HepG2 (cell line): ENCODE data around the gene FUBP3. TPM values are rescaled to one million over a fixed set of nuclear protein-coding genes. Genes with fewer than 3 reads are reported as not detected.

ENCODE experiments used
- ATAC-seq: fragments of 200-7000 bp; cut with Tn5 transposase; 3 replicates; pipeline ENCODE4 v1.9.1; 2020; ENCODE audit warnings: mild to moderate bottlenecking, moderate library complexity
- BruUV-seq: library from RNA; stranded (reverse); fragments of 400-500 nt; replicated peaks from 2 replicates; lab custom pipeline; 2021; lab: Mats Ljungman, UMichigan
- CTCF ChIA-PET: fragments of 300-600 bp; formaldehyde crosslinking; extraction: SDS; loops from one replicate; lab custom pipeline; 2021; ENCODE audit warnings: low total read pairs, inconsistent platforms, low intra/inter-chr PET ratio; lab: Yijun Ruan, JAX
- POLR2A ChIA-PET: fragments of 350-600 bp; sonication (Branson Sonifier 250); formaldehyde crosslinking; loops from one replicate; lab custom pipeline; 2020; ENCODE audit warnings: antibody characterized with exemption, inconsistent platforms; lab: Yijun Ruan, JAX
- DNase-seq: peaks from one replicate; pipeline ENCODE4 v3.0.0-alpha.2; 2015; ENCODE audit warnings: low spot score
- FAIRE-seq: peaks from 3 replicates; lab custom pipeline; 2011; peaks lifted over from hg19 to GRCh38; lab: Jason Lieb, UNC
- H2AFZ ChIP-seq: one replicate; pipeline ENCODE4 v1.6.1; 2011; ENCODE audit warnings: low read length, inconsistent platforms
- H3K27ac ChIP-seq: fragments of 300-600 bp; 3 replicates; pipeline ENCODE4 v1.8.0; 2011; ENCODE audit warnings: mixed run types, mild to moderate bottlenecking, mixed read lengths, low read length, inconsistent platforms; ENCODE audit not compliant: insufficient read depth; ENCODE audit errors: extremely low read length
- H3K27me3 ChIP-seq, 2 experiments: fragments of 200-600 bp in 1 of 2; 2 replicates in 1 of 2; 3 replicates in 1 of 2; pipeline versions ENCODE4 v1.6.0 to v1.8.0; 2011; ENCODE audit warnings: low read length in 2 of 2, mild to moderate bottlenecking in 2 of 2, moderate library complexity in 2 of 2, inconsistent platforms in 1 of 2; ENCODE audit not compliant: insufficient read depth in 2 of 2, control insufficient read depth in 1 of 2
- H3K36me3 ChIP-seq, 2 experiments: fragments of 200-600 bp in 1 of 2; replicated peaks in 1 of 2; 2 replicates in 1 of 2; 3 replicates in 1 of 2; pipeline versions ENCODE4 v1.5.1 to v1.8.0; 2011; ENCODE audit warnings: low read length in 2 of 2, inconsistent platforms in 1 of 2; ENCODE audit not compliant: insufficient read depth in 2 of 2, control insufficient read depth in 1 of 2
- H3K4me1 ChIP-seq: 2 replicates; pipeline ENCODE4 v1.5.1; 2012; ENCODE audit warnings: low read length, inconsistent platforms; ENCODE audit not compliant: insufficient read depth
- H3K4me2 ChIP-seq: 2 replicates; pipeline ENCODE4 v1.6.0; 2011; ENCODE audit warnings: low read depth, low read length, inconsistent platforms
- H3K4me3 ChIP-seq, 3 experiments: fragments of 200-600 bp in 1 of 3; sonication (generic), shearing (Covaris generic) in 1 of 3; replicated peaks in 1 of 3; 2 replicates each; pipeline ENCODE4 v1.5.1; 2011 to 2016; ENCODE audit warnings: low read length in 3 of 3, inconsistent platforms in 2 of 3, low read depth in 2 of 3, mild to moderate bottlenecking in 2 of 3, control low read depth in 1 of 3, mixed read lengths in 1 of 3; ENCODE audit not compliant: insufficient read depth in 1 of 3
- H3K79me2 ChIP-seq: one replicate; pipeline ENCODE4 v1.6.1; 2011; ENCODE audit warnings: low read length, inconsistent platforms; ENCODE audit not compliant: insufficient read depth
- H3K9ac ChIP-seq: 2 replicates; pipeline ENCODE4 v1.6.0; 2011; ENCODE audit warnings: mild to moderate bottlenecking, low read depth, low read length, inconsistent platforms; ENCODE audit not compliant: insufficient read depth
- H3K9me3 ChIP-seq: 2 replicates; pipeline ENCODE4 v1.5.1; 2012; ENCODE audit warnings: mild to moderate bottlenecking, low read length
- H4K20me1 ChIP-seq: 2 replicates; pipeline ENCODE4 v1.6.0; 2011; ENCODE audit warnings: inconsistent platforms, mild to moderate bottlenecking, low read length, moderate library complexity; ENCODE audit not compliant: insufficient read depth
- BHLHE40 ChIP-seq: IDR thresholded peaks from 2 replicates; pipeline ENCODE4 v1.6.1; 2011; ENCODE audit warnings: low read length, improper control_type of control experiment
- DZIP1 ChIP-seq: sonication (generic); formaldehyde crosslinking; IDR thresholded peaks from 2 replicates; pipeline ENCODE4 v1.5.0; 2020; ENCODE audit warnings: mild to moderate bottlenecking, missing genetic modification reagents
- GFI1 ChIP-seq: sonication (generic); formaldehyde crosslinking; IDR thresholded peaks from 2 replicates; pipeline ENCODE4 v1.5.0; 2020; ENCODE audit warnings: missing genetic modification reagents, mild to moderate bottlenecking, borderline replicate concordance
- HOXD1 ChIP-seq: sonication (generic); formaldehyde crosslinking; IDR thresholded peaks from 2 replicates; pipeline ENCODE4 v1.5.0; 2020; ENCODE audit warnings: missing genetic modification reagents
- KDM6A ChIP-seq: IDR thresholded peaks from 2 replicates; pipeline ENCODE4 v1.6.1; 2016; ENCODE audit warnings: low read depth
- MEIS1 ChIP-seq: sonication (generic); formaldehyde crosslinking; IDR thresholded peaks from 2 replicates; pipeline ENCODE4 v1.9.0; 2021; ENCODE audit warnings: mild to moderate bottlenecking, missing genetic modification reagents, moderate library complexity, borderline replicate concordance
- NR2F2 ChIP-seq: IDR thresholded peaks from 2 replicates; pipeline ENCODE4 v1.6.1; 2012; ENCODE audit warnings: low read depth, inconsistent platforms, borderline replicate concordance
- USF2 ChIP-seq, 2 experiments: sonication (generic) in 1 of 2; formaldehyde crosslinking in 1 of 2; IDR thresholded peaks; 2 replicates each; pipeline versions ENCODE4 v1.5.1 to v1.6.1; 2011 to 2020; ENCODE audit warnings: borderline replicate concordance in 1 of 2, low read depth in 1 of 2, low read length in 1 of 2, mild to moderate bottlenecking in 1 of 2, missing genetic modification reagents in 1 of 2, moderate library complexity in 1 of 2
- ZNF597 ChIP-seq: sonication (generic); formaldehyde crosslinking; IDR thresholded peaks from 2 replicates; pipeline ENCODE4 v1.5.0; 2020; ENCODE audit warnings: missing genetic modification reagents
- ZNF674 ChIP-seq: sonication (generic); formaldehyde crosslinking; IDR thresholded peaks from 2 replicates; pipeline ENCODE4 v1.5.0; 2020; ENCODE audit warnings: low read depth, mild to moderate bottlenecking, missing genetic modification reagents
- ZNF749 ChIP-seq: sonication (generic); formaldehyde crosslinking; IDR thresholded peaks from 2 replicates; pipeline ENCODE4 v1.8.0; 2022; ENCODE audit warnings: mild to moderate bottlenecking, missing genetic modification reagents, moderate library complexity, borderline replicate concordance
- WGBS: methylation state at CpG from one replicate; pipeline ENCODE4 v1.1.6; 2017; ENCODE audit warnings: low lambda C conversion rate; 5-methylcytosine and 5-hydroxymethylcytosine counted together
- in situ Hi-C: cut with HindIII; loops from 2 replicates; pipeline ENCODE4 v1.10.0; 2017; ENCODE audit warnings: low pct_unique_long_range_greater_than_20kb; ENCODE audit not compliant: extremely low pct_ligation_motif_present
- intact Hi-C: fragments of 100-400 bp; cut with micrococcal nuclease; formaldehyde crosslinking; loops from one replicate; pipeline ENCODE4 v1.10.0; 2022; ENCODE audit not compliant: unreplicated experiment
- polyA plus RNA-seq, 8 experiments: library from polyadenylated mRNA; depleted of rRNA in 3 of 8; stranded (reverse) in 7 of 8; unstranded in 1 of 8; fragments of >200 nt; fragmentation: Illumina TruSeq in 4 of 8; extraction: Trizol in 4 of 8; gene quantifications; 2 replicates each; pipeline versions ENCODE4 v1.2.1 to v1.2.3, GENCODE V29; 2011 to 2016; ENCODE audit warnings: low read depth in 4 of 8, missing spikeins in 1 of 8, mixed read lengths in 1 of 8; ENCODE audit not compliant: insufficient read depth in 1 of 8
- total RNA-seq, 5 experiments: library from RNA; depleted of rRNA; stranded (reverse); fragments of >200 nt; fragmentation: Illumina TruSeq; extraction: Trizol; gene quantifications; 2 replicates each; pipeline ENCODE4 v1.2.3, GENCODE V29; 2016; ENCODE audit warnings: low read depth in 1 of 5

FUBP3 gene
- total and polyA plus RNA-seq, 2 of the 13 experiments (the other 11 are each of a cell fraction or from before 2014, with no cell fraction given): 28.7 to 40.0 TPM

- in situ Hi-C loops: no loop called here
- TF ChIP-seq USF2 (IDR thresholded peaks at IDR 0.05; ENCODE audit: low read depth, low read length) (no peak), USF2 (CRISPR knock-in tag; IDR thresholded peaks at IDR 0.05; ENCODE audit: borderline replicate concordance) (no peak), BHLHE40 (no peak), DZIP1 (CRISPR knock-in tag) (no peak), HOXD1 (no peak), GFI1 (CRISPR knock-in tag) (no peak), ZNF597 (no peak), MEIS1 (no peak), ZNF749 (no peak), KDM6A (CRISPR knock-in tag) (no peak), ZNF674 (CRISPR knock-in tag) (no peak), NR2F2 (no peak)
- TF ChIP-seq, all 625 proteins: peak for 0
- H3K4me2 ChIP-seq: no peak overlapping the region
- BruUV-seq: no TSS peak
- intact Hi-C loops: no loop called here
- ATAC-seq (no peak), DNase-seq (no peak), FAIRE-seq (no peak)
- H3K9ac ChIP-seq: no peak overlapping the region
- no peak overlapping the region for H2AFZ ChIP-seq
- H3K79me2 ChIP-seq: no peaks in the 10 kb centered on the region
- ChIA-PET CTCF (no interaction called here), POLR2A (no interaction called here)
- H3K9me3 ChIP-seq: no peaks in the 10 kb centered on the region
- H3K27me3 ChIP-seq: no peaks in the 10 kb centered on the region
- peaks cover 6% of the 10 kb centered on the region; the same call in 1 of the 2 replicates for H3K4me1 ChIP-seq
- H3K36me3 ChIP-seq: no peaks in the 10 kb centered on the region
- no peak overlapping the region for H3K27ac ChIP-seq
- 40% methylated on average over 3 of the region's 3 CpGs for WGBS
- H4K20me1 ChIP-seq: no peaks in the 10 kb centered on the region
- H3K4me3 ChIP-seq: no peak overlapping the region
Observed at GRCh38 chr9:130565792-130566191, 13.6 kb upstream of the FUBP3 start.
